Heart right ventricle (tissue), 16 donors: ENCODE measurements around the gene FPR1. TPM values are rescaled to one million over a fixed set of nuclear protein-coding genes. Genes with fewer than 3 reads are reported as not detected.
"Not testable (repeated sequence)": the region's sequence is repeated elsewhere in the genome, so short reads cannot be mapped to it uniquely, and the experiment has no call there.

ENCODE experiments used
- ATAC-seq, 8 donors: fragments of 200-7000 bp; cut with Tn5 transposase; one replicate each; pipeline ENCODE4 v1.9.1; 2020; ENCODE audit warnings: mild to moderate bottlenecking in 8 of 8, moderate library complexity in 8 of 8, moderate number of reproducible peaks in 1 of 8
- DNase-seq, 2 donors: peaks; one replicate each; pipeline ENCODE4 v3.0.0-alpha.2; 2020
- H3K27ac ChIP-seq, 10 donors: fragments of 200-600 bp; sonication (generic) in 2 of 10; one replicate each; pipeline versions ENCODE4 v1.5.0 to v1.8.0; 2020 to 2022; ENCODE audit warnings: mild to moderate bottlenecking in 3 of 10
- H3K27me3 ChIP-seq, 7 donors: fragments of 200-600 bp; one replicate each; pipeline ENCODE4 v1.8.0; 2021 to 2022; ENCODE audit warnings: mild to moderate bottlenecking in 2 of 7
- H3K36me3 ChIP-seq, 9 donors: fragments of 200-600 bp; sonication (generic) in 1 of 9; one replicate each; pipeline versions ENCODE4 v1.5.0 to v1.8.0; 2020 to 2022; ENCODE audit warnings: mild to moderate bottlenecking in 2 of 9
- H3K4me1 ChIP-seq, 9 donors: fragments of 200-600 bp; sonication (generic) in 1 of 9; one replicate each; pipeline versions ENCODE4 v1.5.0 to v1.8.0; 2020 to 2022; ENCODE audit warnings: mild to moderate bottlenecking in 4 of 9
- H3K4me3 ChIP-seq, 10 donors: fragments of 200-600 bp; sonication (generic) in 2 of 10; one replicate each; pipeline versions ENCODE4 v1.5.0 to v1.8.0; 2020 to 2022; ENCODE audit warnings: mild to moderate bottlenecking in 7 of 10, moderate library complexity in 2 of 10
- H3K9me3 ChIP-seq, 11 donors: fragments of 200-600 bp in 10 of 11; sonication (generic) in 2 of 11; one replicate each; pipeline versions ENCODE4 v1.5.0 to v1.8.0; 2013 to 2022; ENCODE audit warnings: mild to moderate bottlenecking in 2 of 11, control low read depth in 1 of 11, moderate library complexity in 1 of 11
- CTCF ChIP-seq, 9 donors: fragments of 200-600 bp; sonication (generic) in 2 of 9; IDR thresholded peaks; one replicate each; pipeline versions ENCODE4 v1.5.0 to v1.8.0; 2021 to 2022; ENCODE audit warnings: antibody characterized with exemption in 9 of 9, mild to moderate bottlenecking in 5 of 9, moderate library complexity in 1 of 9
- WGBS, 2 donors: extraction: QIAGEN DNeasy Blood & Tissue Kit; methylation state at CpG; one replicate each; pipeline ENCODE4 v1.1.7; 2013; ENCODE audit warnings: inconsistent platforms in 1 of 2; 5-methylcytosine and 5-hydroxymethylcytosine counted together
- intact Hi-C, 10 donors: fragments of 100-400 bp; cut with DNase I; formaldehyde crosslinking; loops; one replicate each; pipeline versions ENCODE4 v1.11.1 to v1.14.2; 2022
- polyA plus RNA-seq, 2 donors: library from polyadenylated mRNA; stranded (reverse); fragments of 200-250 nt; gene quantifications; one replicate each; pipeline ENCODE4 v1.2.3, GENCODE V29; 2013
- total RNA-seq, 10 donors: library from RNA; stranded (reverse); fragmentation: NEBNext Ultra II Directional in 3 of 10; extraction: Animal tissue kit (Norgen Biotek cat#: 25700) in 3 of 10; gene quantifications; one replicate each; pipeline versions ENCODE4 v1.2.1 to v1.2.4, GENCODE V29; 2021 to 2023
- donor health status: Arrhythmogenic right ventricular cardiomyopathy.
- donor health status: ischemic (EF 13 %, LVEDD 7.1; RV severe dilation, severe dysfunction).
- donor health status: healthy with polysubstance abuse.
- donor health status: DM: no; HTN: yes; CAD: no.
- donor health status: DM: no; HTN: no; CAD: no.
- donor health status: ischemic (EF 25% LVEDD 6.9; RV normal size, moderate dysfunction).
- donor health status: ischemic (EF 25% LVEDD 5.7; RV mildly dilated, moderate dysfunction).
- donor health status: healthy.
- donor health status: DM: yes; HTN: yes; CAD: no.
- donor health status: Ischemic cardiomyopathy.
- donor health status: ischemic (EF 35%, LVEDD 5.7; RV mildly dilated, moderate dysfunction).
- donor health status: nonischemic (EF 11% LVEDD 7.7; RV severe dilation, severe dysfunction).
- donor health status: DM: yes; HTN: yes; CAD: no.
- donor health status: PGD.
- donor health status: ischemic (EF 29% LVEDD 5.4; RV normal size, mild dysfunction).
- donor health status: nonischemic (EF 23%, LVEDD 6.1; RV moderate dilation, normal function).

The FPR1 gene
- total and polyA plus RNA-seq, 12 donors: 0.95 to 16.9 (median 3.8) TPM

- peaks cover 0 to 24% (median 0%) of the 10 kb centered on the region in 9 donors for H3K36me3 ChIP-seq
- peaks cover 0 to 34% (median 0%) of the 10 kb centered on the region in 9 donors for H3K4me1 ChIP-seq
- H3K4me3 ChIP-seq: no peak overlapping the region
- H3K27me3 ChIP-seq: peaks cover 0 to 34% (median 7%) of the 10 kb centered on the region in 7 donors
- intact Hi-C loops: no loop called here
- H3K27ac ChIP-seq: no peak overlapping the region
- WGBS, 2 donors: 87 to 88% methylated on average over 3 of the region's 3 CpGs
- no peaks in the 10 kb centered on the region for H3K9me3 ChIP-seq
- ATAC-seq (no peak), DNase-seq (no peak)
- TF ChIP-seq CTCF (IDR thresholded peaks at IDR 0.05): no peak
These were observed 8.3 kb downstream of the FPR1 start for GRCh38 chr19:51743405-51743804.

DNA sequence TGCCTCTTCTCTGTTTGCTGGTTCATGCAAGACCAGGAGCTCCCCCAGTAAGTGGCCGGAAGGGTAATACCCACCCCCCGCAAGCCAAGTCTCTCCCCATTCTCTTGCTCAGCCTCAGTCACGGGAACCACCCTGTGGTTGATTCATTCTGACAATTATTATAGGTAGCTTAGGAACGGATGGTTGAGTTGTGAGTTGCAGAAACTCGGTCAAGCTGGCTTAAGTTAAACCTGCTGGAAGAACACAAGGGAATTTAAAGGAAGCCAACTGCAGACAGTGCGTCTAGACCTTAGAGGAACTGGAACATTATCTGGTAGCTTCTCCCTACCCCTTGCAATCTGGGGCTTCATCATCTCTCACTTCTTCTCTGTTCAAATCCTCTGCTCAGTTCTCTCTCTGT lies 8.9 kb downstream of the FPR1 start:
- DNase-seq (no peak), ATAC-seq (no peak)
- H3K27me3 ChIP-seq: peaks cover 0 to 33% (median 7%) of the 10 kb centered on the region in 7 donors
- intact Hi-C loops: no loop called here
- H3K27ac ChIP-seq: no peak overlapping the region
- H3K4me1 ChIP-seq: peaks cover 0 to 37% (median 0%) of the 10 kb centered on the region in 9 donors
- H3K9me3 ChIP-seq: no peaks in the 10 kb centered on the region
- H3K4me3 ChIP-seq: no peak overlapping the region
- no peak for TF ChIP-seq CTCF (IDR thresholded peaks at IDR 0.05)
- H3K36me3 ChIP-seq: peaks cover 0 to 24% (median 0%) of the 10 kb centered on the region in 9 donors
- WGBS, 2 donors: 53 to 54% methylated on average over 6 of the region's 6 CpGs

GRCh38 chr19:51740356-51740755 lies 11.3 kb downstream of the FPR1 start:
- DNase-seq (no peak), ATAC-seq (no peak)
- intact Hi-C loops: no loop called here
- no peak for TF ChIP-seq CTCF (IDR thresholded peaks at IDR 0.05)
- H3K27ac ChIP-seq: peak overlapping the region in 1 of 10 donors; percentile 34
- no peaks in the 10 kb centered on the region for H3K9me3 ChIP-seq
- peaks cover 0 to 54% (median 0%) of the 10 kb centered on the region in 9 donors for H3K4me1 ChIP-seq
- peaks cover 0 to 7% (median 0%) of the 10 kb centered on the region in 9 donors for H3K36me3 ChIP-seq
- H3K27me3 ChIP-seq: peaks cover 0 to 46% (median 16%) of the 10 kb centered on the region in 7 donors
- H3K4me3 ChIP-seq: no peak overlapping the region
- WGBS, 2 donors: 62 to 74% methylated on average over 5 of the region's 5 CpGs

GRCh38 chr19:51739466-51740213 lies 12.0 kb downstream of the FPR1 start:
- peaks cover 0 to 53% (median 22%) of the 10 kb centered on the region in 7 donors for H3K27me3 ChIP-seq
- DNase-seq (no peak), ATAC-seq (no peak)
- H3K4me1 ChIP-seq: peaks cover 0 to 57% (median 0%) of the 10 kb centered on the region in 9 donors
- no peak overlapping the region for H3K4me3 ChIP-seq
- TF ChIP-seq CTCF (IDR thresholded peaks at IDR 0.05): no peak
- H3K9me3 ChIP-seq: no peaks in the 10 kb centered on the region
- peak overlapping the region in 1 of 10 donors; percentile 34 for H3K27ac ChIP-seq
- 74 to 79% methylated on average over 13 of the region's 13 CpGs for WGBS, 2 donors
- peaks cover 0 to 1% (median 0%) of the 10 kb centered on the region in 9 donors for H3K36me3 ChIP-seq
- intact Hi-C loops: no loop called here

DNA sequence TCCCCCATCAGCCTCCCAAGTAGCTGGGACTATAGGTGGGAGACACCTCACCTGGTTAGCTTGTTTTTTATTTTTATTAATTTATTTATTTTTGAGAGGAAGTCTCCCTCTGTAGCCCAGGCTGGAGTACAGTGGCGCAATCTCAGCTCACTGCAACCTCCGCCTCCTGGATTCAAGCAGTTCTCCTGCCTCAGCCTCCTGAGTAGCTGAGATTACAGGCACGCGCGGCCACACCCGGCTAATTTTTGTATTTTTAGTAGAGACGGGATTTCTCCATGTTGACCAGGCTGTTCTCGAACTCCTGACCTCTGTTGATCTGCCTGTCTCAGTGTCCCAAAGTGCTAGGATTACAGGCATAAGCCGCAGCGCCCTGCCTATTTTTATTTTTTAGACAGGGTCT lies 13.2 kb downstream of the FPR1 start:
- Histone ChIP-seq H3K27ac (peak overlapping the region in 1 of 10 donors; percentile 34), H3K4me1 (peaks cover 0 to 57% (median 0%) of the 10 kb centered on the region in 9 donors), H3K27me3 (peaks cover 0 to 56% (median 24%) of the 10 kb centered on the region in 7 donors)
- 86 to 94% methylated on average over 10 of the region's 10 CpGs for WGBS, 2 donors
- H3K9me3 ChIP-seq, intact Hi-C loops, DNase-seq, H3K4me3 ChIP-seq, H3K36me3 ChIP-seq, ATAC-seq: not testable (repeated sequence)
